ENCODE data around the gene DOCK1. TPM values are rescaled to one million over a fixed set of nuclear protein-coding genes. Genes with fewer than 3 reads are reported as not detected.

The DOCK1 gene
- total RNA-seq, 2 donors from 2014 or later, result 34.3 to 44.1 TPM

DNA sequence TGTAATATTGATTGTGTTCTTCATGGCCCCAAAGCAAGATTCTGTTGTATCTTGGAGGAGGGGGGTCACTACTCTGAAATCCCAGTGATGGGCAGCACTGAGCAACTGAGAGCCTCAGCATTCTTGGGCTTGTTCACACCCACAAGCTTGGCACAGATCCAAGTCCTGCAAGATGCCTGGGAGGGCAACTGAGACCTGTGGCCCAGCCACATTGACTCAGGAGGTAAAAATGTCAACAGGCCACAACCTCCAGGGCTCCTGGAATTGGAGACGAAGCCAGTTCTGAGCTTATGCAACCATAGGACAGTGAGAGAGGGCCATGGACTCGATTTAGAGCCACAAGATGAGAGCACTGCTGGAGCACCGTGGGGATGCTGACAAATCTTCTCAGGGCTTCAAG lies 3.1 kb upstream of the DOCK1 start:
- no peaks in the 10 kb centered on the region for H3K9me3 ChIP-seq
- H3K4me1 ChIP-seq, result peaks cover 21% of the 10 kb centered on the region
- H3K27me3 ChIP-seq, result no peaks in the 10 kb centered on the region
- H3K4me3 ChIP-seq, result no peak overlapping the region
- H3K27ac ChIP-seq, result no peak overlapping the region
- WGBS, 2 donors, result 89 to 100% methylated on average over 1 to 3 of the region's 3 CpGs
- DNase-seq (peak in 1 of 4 donors; percentile 25), ATAC-seq (no peak)
- TF ChIP-seq POLR2A (IDR thresholded peaks at IDR 0.05), result no peak
- TF ChIP-seq, protein P1, sequence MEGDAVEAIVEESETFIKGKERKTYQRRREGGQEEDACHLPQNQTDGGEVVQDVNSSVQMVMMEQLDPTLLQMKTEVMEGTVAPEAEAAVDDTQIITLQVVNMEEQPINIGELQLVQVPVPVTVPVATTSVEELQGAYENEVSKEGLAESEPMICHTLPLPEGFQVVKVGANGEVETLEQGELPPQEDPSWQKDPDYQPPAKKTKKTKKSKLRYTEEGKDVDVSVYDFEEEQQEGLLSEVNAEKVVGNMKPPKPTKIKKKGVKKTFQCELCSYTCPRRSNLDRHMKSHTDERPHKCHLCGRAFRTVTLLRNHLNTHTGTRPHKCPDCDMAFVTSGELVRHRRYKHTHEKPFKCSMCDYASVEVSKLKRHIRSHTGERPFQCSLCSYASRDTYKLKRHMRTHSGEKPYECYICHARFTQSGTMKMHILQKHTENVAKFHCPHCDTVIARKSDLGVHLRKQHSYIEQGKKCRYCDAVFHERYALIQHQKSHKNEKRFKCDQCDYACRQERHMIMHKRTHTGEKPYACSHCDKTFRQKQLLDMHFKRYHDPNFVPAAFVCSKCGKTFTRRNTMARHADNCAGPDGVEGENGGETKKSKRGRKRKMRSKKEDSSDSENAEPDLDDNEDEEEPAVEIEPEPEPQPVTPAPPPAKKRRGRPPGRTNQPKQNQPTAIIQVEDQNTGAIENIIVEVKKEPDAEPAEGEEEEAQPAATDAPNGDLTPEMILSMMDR (IDR thresholded peaks at IDR 0.05), result no peak
- H3K36me3 ChIP-seq (replicated peaks in 1 of 2; ENCODE audit: insufficient read depth in 1 of 2, low read depth in 2 of 2), result no peaks in the 10 kb centered on the region
- intact Hi-C loops (cut with DNase I), result no loop called here

DNA sequence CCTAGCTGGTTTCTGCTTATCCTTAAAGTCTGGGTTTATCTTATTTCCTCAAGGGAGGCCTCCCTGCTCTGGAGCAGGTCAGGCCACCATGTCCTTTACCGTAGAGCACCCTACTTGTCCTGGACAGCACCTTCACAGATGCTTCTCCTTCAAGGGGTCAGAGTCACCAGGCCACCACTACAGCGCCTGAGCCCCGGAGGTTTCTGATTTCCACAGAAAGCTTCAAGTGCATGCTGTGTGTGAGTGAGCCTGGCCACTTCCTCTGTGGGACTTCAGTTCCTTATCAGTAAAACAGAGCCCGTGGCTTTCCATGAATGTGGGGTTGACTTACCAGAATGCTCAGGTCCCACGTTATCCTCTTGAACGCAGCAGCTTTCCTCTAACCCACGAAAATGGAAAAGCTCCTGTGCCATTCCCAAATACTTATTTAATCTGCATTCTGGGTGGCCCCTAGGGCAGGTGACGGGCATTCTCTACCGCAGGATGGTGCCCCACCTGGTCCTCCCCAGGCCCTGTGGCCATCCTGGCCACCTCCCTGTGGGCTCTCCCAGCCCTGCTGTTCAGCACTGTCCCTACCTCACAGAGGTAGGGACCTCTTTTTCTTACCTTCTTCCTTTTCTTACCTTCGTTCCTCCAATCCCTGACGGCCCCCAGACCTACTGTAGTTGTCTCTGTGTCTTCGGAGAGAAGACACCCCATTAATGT lies 1.4 kb upstream of the DOCK1 start:
- intact Hi-C loops (cut with DNase I), result no loop called here
- Histone ChIP-seq H3K4me3 (no peak overlapping the region), H3K9me3 (no peaks in the 10 kb centered on the region), H3K27ac (no peak overlapping the region), H3K36me3 (replicated peaks in 1 of 2; ENCODE audit: insufficient read depth in 1 of 2, low read depth in 2 of 2) (no peaks in the 10 kb centered on the region), H3K4me1 (peaks cover 21% of the 10 kb centered on the region), H3K27me3 (no peaks in the 10 kb centered on the region)
- DNase-seq, result no peak
- no peak for TF ChIP-seq POLR2A (IDR thresholded peaks at IDR 0.05)
- TF ChIP-seq, protein P1 (IDR thresholded peaks at IDR 0.05), result no peak
- no peak for ATAC-seq
- WGBS, 2 donors, result 68 to 87% methylated on average over 12 of the region's 12 CpGs

DNA sequence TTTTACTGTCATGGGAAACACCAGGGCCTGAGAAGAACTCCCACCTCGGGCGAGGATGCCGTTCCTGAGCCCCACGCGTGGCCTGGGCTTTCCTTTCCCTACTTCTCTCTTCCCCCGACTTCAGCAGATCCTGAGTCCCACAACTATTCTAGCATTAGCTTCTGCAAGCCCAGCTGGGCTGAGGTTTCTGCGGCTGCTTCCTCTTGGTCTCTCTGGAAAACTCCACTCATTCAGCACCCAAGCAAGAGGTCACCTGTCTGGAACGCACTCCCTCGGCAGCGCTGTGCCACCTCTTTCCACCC lies 761 bp upstream of the DOCK1 start:
- no peak for ATAC-seq
- Histone ChIP-seq H3K4me1 (peaks cover 21% of the 10 kb centered on the region), H3K9me3 (no peaks in the 10 kb centered on the region), H3K4me3 (peak overlapping the region in 1 of 2 donors; percentile 70), H3K27ac (peak overlapping the region in 2 of 4 donors; percentile 71 to 79), H3K27me3 (no peaks in the 10 kb centered on the region), H3K36me3 (replicated peaks in 1 of 2; ENCODE audit: insufficient read depth in 1 of 2, low read depth in 2 of 2) (no peaks in the 10 kb centered on the region)
- peak in 1 of 3 donors; percentile 7 for TF ChIP-seq POLR2A (IDR thresholded peaks at IDR 0.05)
- TF ChIP-seq, protein P1 (IDR thresholded peaks at IDR 0.05), result no peak
- 30 to 39% methylated on average over 10 of the region's 10 CpGs for WGBS, 2 donors
- intact Hi-C loops (cut with DNase I), result no loop called here
- DNase-seq, result no peak

DNA sequence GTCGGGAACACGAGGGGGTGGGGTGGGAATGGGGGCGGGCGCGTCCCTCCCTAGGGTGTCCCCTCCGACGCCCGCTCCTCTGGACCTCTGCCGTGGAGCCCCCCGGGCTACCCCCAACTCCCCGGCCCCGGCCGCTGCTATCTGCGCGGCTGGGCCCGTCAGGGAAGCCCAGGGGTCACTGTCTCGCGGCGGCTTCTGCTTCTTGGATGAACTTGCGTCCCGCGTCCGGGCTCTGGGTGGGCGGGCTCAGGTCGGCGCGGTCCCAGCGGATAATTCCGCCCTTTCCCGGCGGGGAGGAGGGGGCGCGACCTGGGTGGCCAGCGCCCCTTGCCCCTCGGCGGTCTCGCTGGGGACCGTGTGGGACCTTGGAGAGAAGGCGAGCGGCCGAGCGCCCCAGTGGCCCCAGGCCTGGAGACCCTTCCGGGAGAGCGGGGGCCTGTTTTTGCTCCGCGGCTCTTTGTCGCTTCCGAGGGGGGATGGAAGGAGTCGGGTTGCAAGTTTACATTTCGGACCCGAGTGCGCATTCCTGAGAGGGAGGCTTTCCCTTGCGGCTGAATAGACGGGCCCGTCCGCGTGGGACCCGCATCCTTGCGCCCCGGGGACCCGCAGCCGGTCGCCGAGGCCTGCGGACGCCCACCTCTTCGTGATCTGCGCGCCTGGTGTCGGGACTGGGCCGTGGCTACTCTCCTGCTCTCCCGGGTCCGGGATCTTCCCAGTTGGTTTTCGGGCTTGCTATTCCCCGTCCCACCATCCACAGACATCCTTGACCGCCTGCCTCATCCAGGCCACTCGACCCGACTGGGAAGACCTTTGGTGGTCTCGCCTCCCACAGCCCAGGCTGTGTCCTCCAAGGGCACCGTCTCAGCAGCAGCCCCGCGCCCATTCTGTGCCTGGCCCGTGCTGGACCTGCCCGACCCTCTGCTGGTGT lies 812 bp downstream of the DOCK1 start:
- no peaks in the 10 kb centered on the region for H3K27me3 ChIP-seq
- peak; percentile 25 to 46 (median 35) for DNase-seq
- peaks cover 21% of the 10 kb centered on the region for H3K4me1 ChIP-seq
- 20 to 52% methylated on average over 23 to 50 of the region's 84 CpGs for WGBS, 2 donors
- no peaks in the 10 kb centered on the region for H3K9me3 ChIP-seq
- peak in 1 of 3 donors; percentile 20 for TF ChIP-seq POLR2A (IDR thresholded peaks at IDR 0.05)
- TF ChIP-seq, protein P1 (IDR thresholded peaks at IDR 0.05), result no peak
- peak overlapping the region; percentile 48 to 79 (median 72) for H3K27ac ChIP-seq
- ATAC-seq, result peak; percentile 25
- no peaks in the 10 kb centered on the region for H3K36me3 ChIP-seq (replicated peaks in 1 of 2; ENCODE audit: insufficient read depth in 1 of 2, low read depth in 2 of 2)
- H3K4me3 ChIP-seq, result peak overlapping the region; percentile 70 to 76
- intact Hi-C loops (cut with DNase I), result no loop called here
